SK-N-SH treated with all-trans-retinoic acid at 6 μM for 48 hours (cell line): Measurements from ENCODE around the gene SHC3.

Experiments
- ATAC-seq: fragments of 200-7000 bp; cut with Tn5 transposase; 3 replicates; pipeline ENCODE4 v1.9.1; 2020; ENCODE audit warnings: mild to moderate bottlenecking, moderate library complexity
- BACH2 ChIP-seq: fragments of 250-450 bp; sonication (Bioruptor Pico); IDR thresholded peaks from 2 replicates; pipeline ENCODE4 v1.9.0; 2021; ENCODE audit warnings: mild to moderate bottlenecking, borderline replicate concordance
- ESRRG ChIP-seq: fragments of 250-450 bp; sonication (Bioruptor Pico); IDR thresholded peaks from 2 replicates; pipeline ENCODE4 v1.6.1; 2021; ENCODE audit warnings: mild to moderate bottlenecking
- OSR1 ChIP-seq: fragments of 250-450 bp; sonication (Bioruptor Pico); IDR thresholded peaks from 2 replicates; pipeline ENCODE4 v1.8.0; 2022; ENCODE audit warnings: moderate library complexity, mild to moderate bottlenecking, inconsistent platforms
- ZC3H10 ChIP-seq: fragments of 250-450 bp; sonication (Bioruptor Pico); IDR thresholded peaks from 2 replicates; pipeline ENCODE4 v1.5.1; 2021; ENCODE audit warnings: mild to moderate bottlenecking, moderate library complexity
- ZFP3 ChIP-seq: fragments of 250-450 bp; sonication (Bioruptor Pico); IDR thresholded peaks from 2 replicates; pipeline ENCODE4 v1.5.0; 2020; ENCODE audit warnings: mild to moderate bottlenecking, moderate library complexity
- TF ChIP-seq, protein P1 (sequence below): fragments of 250-450 bp; sonication (Bioruptor Pico); IDR thresholded peaks from 2 replicates; pipeline ENCODE4 v1.5.1; 2021; ENCODE audit warnings: mild to moderate bottlenecking, moderate library complexity
- TF ChIP-seq, protein P2 (sequence below): fragments of 250-450 bp; sonication (Bioruptor Pico); IDR thresholded peaks from 2 replicates; pipeline ENCODE4 v1.8.0; 2020; ENCODE audit warnings: mild to moderate bottlenecking, moderate library complexity, borderline replicate concordance

SHC3 gene

GRCh38 chr9:88957526-88957925 is 221.1 kb downstream of the SHC3 start:
- TF ChIP-seq, protein P1, sequence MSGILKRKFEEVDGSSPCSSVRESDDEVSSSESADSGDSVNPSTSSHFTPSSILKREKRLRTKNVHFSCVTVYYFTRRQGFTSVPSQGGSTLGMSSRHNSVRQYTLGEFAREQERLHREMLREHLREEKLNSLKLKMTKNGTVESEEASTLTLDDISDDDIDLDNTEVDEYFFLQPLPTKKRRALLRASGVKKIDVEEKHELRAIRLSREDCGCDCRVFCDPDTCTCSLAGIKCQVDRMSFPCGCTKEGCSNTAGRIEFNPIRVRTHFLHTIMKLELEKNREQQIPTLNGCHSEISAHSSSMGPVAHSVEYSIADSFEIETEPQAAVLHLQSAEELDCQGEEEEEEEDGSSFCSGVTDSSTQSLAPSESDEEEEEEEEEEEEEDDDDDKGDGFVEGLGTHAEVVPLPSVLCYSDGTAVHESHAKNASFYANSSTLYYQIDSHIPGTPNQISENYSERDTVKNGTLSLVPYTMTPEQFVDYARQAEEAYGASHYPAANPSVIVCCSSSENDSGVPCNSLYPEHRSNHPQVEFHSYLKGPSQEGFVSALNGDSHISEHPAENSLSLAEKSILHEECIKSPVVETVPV (CRISPR knock-in tag): no peak
- TF ChIP-seq OSR1 (CRISPR knock-in tag): no peak
- no peak for TF ChIP-seq ESRRG (CRISPR knock-in tag)
- no peak for TF ChIP-seq BACH2 (CRISPR knock-in tag)
- TF ChIP-seq, protein P2, sequence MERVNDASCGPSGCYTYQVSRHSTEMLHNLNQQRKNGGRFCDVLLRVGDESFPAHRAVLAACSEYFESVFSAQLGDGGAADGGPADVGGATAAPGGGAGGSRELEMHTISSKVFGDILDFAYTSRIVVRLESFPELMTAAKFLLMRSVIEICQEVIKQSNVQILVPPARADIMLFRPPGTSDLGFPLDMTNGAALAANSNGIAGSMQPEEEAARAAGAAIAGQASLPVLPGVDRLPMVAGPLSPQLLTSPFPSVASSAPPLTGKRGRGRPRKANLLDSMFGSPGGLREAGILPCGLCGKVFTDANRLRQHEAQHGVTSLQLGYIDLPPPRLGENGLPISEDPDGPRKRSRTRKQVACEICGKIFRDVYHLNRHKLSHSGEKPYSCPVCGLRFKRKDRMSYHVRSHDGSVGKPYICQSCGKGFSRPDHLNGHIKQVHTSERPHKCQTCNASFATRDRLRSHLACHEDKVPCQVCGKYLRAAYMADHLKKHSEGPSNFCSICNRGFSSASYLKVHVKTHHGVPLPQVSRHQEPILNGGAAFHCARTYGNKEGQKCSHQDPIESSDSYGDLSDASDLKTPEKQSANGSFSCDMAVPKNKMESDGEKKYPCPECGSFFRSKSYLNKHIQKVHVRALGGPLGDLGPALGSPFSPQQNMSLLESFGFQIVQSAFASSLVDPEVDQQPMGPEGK: no peak
- no peak for TF ChIP-seq ZFP3
- TF ChIP-seq ZC3H10 (CRISPR knock-in tag): no peak
- ATAC-seq: no peak
